ENCODE data around the gene TXNDC5. TPM values are rescaled to one million over a fixed set of nuclear protein-coding genes. Genes with fewer than 3 reads are reported as not detected.

The TXNDC5 gene
- total and polyA plus RNA-seq, 9 of the 15 experiments (the other 6 are each of a cell fraction or from before 2014, with no cell fraction given), result 33.9 to 156 (median 137) TPM

DNA sequence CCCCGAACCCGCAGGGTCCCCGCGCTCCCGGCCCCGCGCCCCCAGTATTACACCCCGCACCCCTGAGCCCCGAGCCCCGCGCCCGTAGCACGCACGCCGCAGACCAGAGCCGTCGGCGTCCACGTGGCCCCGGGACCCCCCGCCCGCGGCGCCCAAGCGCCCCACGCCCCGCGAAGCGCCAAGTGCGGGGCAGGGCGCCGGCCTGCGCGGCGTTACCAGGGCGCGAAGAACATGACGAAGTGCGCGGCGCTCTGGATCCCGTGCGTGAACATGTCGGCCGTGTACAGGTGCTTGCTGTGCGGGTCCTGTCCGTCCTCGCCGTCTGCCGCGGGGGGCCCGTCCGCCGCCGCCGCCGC, 312 bp downstream of the TXNDC5 start:
- under 1% methylated on average over 27 of the region's 57 CpGs for WGBS (ENCODE audit: insufficient coverage, low coverage, missing lambda C conversion rate)
- H3K36me3 ChIP-seq (ENCODE audit: control insufficient read depth, insufficient read depth, low read length), result peaks cover 27% of the 10 kb centered on the region; the same call in 2 of the 3 replicates
- DNase-seq (ENCODE audit: extremely low read depth in 1 of 4, low spot score in 3 of 4) (peak in 2 of 4 experiments; percentile 73 to 76), FAIRE-seq (no peak), ATAC-seq (peak; percentile 7)
- ChIA-PET CTCF (ENCODE audit: low intra/inter-chr PET ratio) (no interaction called here), POLR2A (interaction anchor here (0.7 to 4.5 kb wide), 4 partner anchors 10 to 520 kb away, joined by 3 to 29 read pairs (median 3); partner anchors contain the start of gene BLOC1S5)
- H3K9ac ChIP-seq (ENCODE audit: insufficient read depth in 1 of 2, low read depth in 2 of 2, low read length in 2 of 2), result peak overlapping the region; percentile 81 to 93; a peak in 3 of 4 replicates
- peak overlapping the region; percentile 46; the same call in 1 of the 2 replicates for H2AFZ ChIP-seq (ENCODE audit: low read depth, low read length)
- H3K4me2 ChIP-seq (ENCODE audit: insufficient read depth, low read length), result peak overlapping the region; percentile 84; the same call in 1 of the 2 replicates
- in situ Hi-C loops (cut with MboI) (no loop called here), intact Hi-C loops (cut with micrococcal nuclease) (loop anchor here (5.0 kb wide), 2 partner anchors 67 to 152 kb away; partner anchors contain the start of gene BLOC1S5)
- peak overlapping the region; percentile 77; the same call in 2 of the 3 replicates for H3K27ac ChIP-seq (ENCODE audit: extremely low read depth, low read depth, low read length)
- no peaks in the 10 kb centered on the region for H3K9me3 ChIP-seq (replicated peaks; ENCODE audit: control insufficient read depth, insufficient read depth, low read depth, low read length)
- peaks cover 5% of the 10 kb centered on the region for H3K9me1 ChIP-seq (ENCODE audit: control insufficient read depth, insufficient read depth, low read length)
- peaks cover 48% of the 10 kb centered on the region for H3K79me2 ChIP-seq (ENCODE audit: control insufficient read depth, insufficient read depth, low read length)
- peaks cover 8 to 20% of the 10 kb centered on the region in 2 experiments; a peak in 3 of 5 replicates for H3K27me3 ChIP-seq (ENCODE audit: control insufficient read depth in 2 of 2, insufficient read depth in 2 of 2, low read length in 2 of 2)
- BruUV-seq (replicated peaks), result no TSS peak
- peaks cover 28 to 50% of the 10 kb centered on the region in 2 experiments for H3K4me1 ChIP-seq (replicated peaks in 1 of 2; ENCODE audit: control insufficient read depth in 2 of 2, insufficient read depth in 2 of 2, low read length in 2 of 2)
- peak overlapping the region; percentile 75 for H3K4me3 ChIP-seq
- H4K20me1 ChIP-seq (replicated peaks; ENCODE audit: control insufficient read depth, insufficient read depth, low read length), result peaks cover 28% of the 10 kb centered on the region
- TF ChIP-seq CREB1 (IDR thresholded peaks at IDR 0.05) (peak; percentile 37; the same call in 1 of the 2 replicates), CREB1 (CRISPR knock-in tag; IDR thresholded peaks at IDR 0.05) (no peak; the same call in 1 of the 2 replicates), BACH1 (tag; IDR thresholded peaks at IDR 0.05) (no peak), USF1 (CRISPR knock-in tag; IDR thresholded peaks at IDR 0.05) (no peak), PHB2 (IDR thresholded peaks at IDR 0.05; ENCODE audit: low read depth) (no peak), ZNF444 (CRISPR knock-in tag; IDR thresholded peaks at IDR 0.05) (no peak), CCAR2 (IDR thresholded peaks at IDR 0.05; ENCODE audit: low read depth, low read length) (no peak), ZFP36 (IDR thresholded peaks at IDR 0.05; ENCODE audit: low read depth, low read length, partially characterized antibody) (no peak), BHLHE40 (IDR thresholded peaks at IDR 0.05; ENCODE audit: low read length) (0 out of 2 replicates have a peak, but pooled peaks have one; percentile 23), BRD4 (IDR thresholded peaks at IDR 0.05) (no peak), KAT7 (CRISPR knock-in tag; IDR thresholded peaks at IDR 0.05; ENCODE audit: borderline replicate concordance) (no peak), ZBTB26 (CRISPR knock-in tag; IDR thresholded peaks at IDR 0.05) (no peak), KLF1 (tag; IDR thresholded peaks at IDR 0.05) (no peak), TFE3 (CRISPR knock-in tag; IDR thresholded peaks at IDR 0.05) (no peak), PHF8 (IDR thresholded peaks at IDR 0.05; ENCODE audit: borderline replicate concordance, low read length) (peak; percentile 48; the same call in 1 of the 2 replicates), MAFG (tag; conservative IDR thresholded peaks at IDR 0.05) (no peak), MLX (CRISPR knock-in tag; conservative IDR thresholded peaks at IDR 0.05) (no peak)
- TF ChIP-seq, protein P1, sequence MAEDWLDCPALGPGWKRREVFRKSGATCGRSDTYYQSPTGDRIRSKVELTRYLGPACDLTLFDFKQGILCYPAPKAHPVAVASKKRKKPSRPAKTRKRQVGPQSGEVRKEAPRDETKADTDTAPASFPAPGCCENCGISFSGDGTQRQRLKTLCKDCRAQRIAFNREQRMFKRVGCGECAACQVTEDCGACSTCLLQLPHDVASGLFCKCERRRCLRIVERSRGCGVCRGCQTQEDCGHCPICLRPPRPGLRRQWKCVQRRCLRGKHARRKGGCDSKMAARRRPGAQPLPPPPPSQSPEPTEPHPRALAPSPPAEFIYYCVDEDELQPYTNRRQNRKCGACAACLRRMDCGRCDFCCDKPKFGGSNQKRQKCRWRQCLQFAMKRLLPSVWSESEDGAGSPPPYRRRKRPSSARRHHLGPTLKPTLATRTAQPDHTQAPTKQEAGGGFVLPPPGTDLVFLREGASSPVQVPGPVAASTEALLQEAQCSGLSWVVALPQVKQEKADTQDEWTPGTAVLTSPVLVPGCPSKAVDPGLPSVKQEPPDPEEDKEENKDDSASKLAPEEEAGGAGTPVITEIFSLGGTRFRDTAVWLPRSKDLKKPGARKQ (CRISPR knock-in tag; IDR thresholded peaks at IDR 0.05), result no peak
